ENCODE results near the gene LPAR2. TPM values are rescaled to one million over a fixed set of nuclear protein-coding genes. Genes with fewer than 3 reads are reported as not detected.

LPAR2 gene
- total RNA-seq, 4 donors from 2014 or later: 0.59 to 5.5 (median 3.8) TPM; not detected in 1

GRCh38 chr19:19632661-19633060 is 4.6 kb upstream of the LPAR2 start:
- Histone ChIP-seq H3K9me3 (no peaks in the 10 kb centered on the region), H3K4me1 (peaks cover 0 to 6% of the 10 kb centered on the region in 2 donors), H3K27me3 (peaks cover 0 to 4% of the 10 kb centered on the region in 2 donors), H3K36me3 (no peaks in the 10 kb centered on the region), H3K4me3 (no peak overlapping the region), H3K27ac (no peak overlapping the region)
- TF ChIP-seq CTCF (IDR thresholded peaks at IDR 0.05) (no peak), POLR2A (IDR thresholded peaks at IDR 0.05) (no peak)
- intact Hi-C loops (cut with DNase I; ENCODE audit: low total_unique reads): no loop called here
- DNase-seq: no peak

GRCh38 chr19:19631346-19631745 is 3.3 kb upstream of the LPAR2 start:
- Histone ChIP-seq H3K27ac (no peak overlapping the region), H3K4me1 (peaks cover 0 to 6% of the 10 kb centered on the region in 2 donors), H3K4me3 (no peak overlapping the region), H3K9me3 (no peaks in the 10 kb centered on the region), H3K36me3 (no peaks in the 10 kb centered on the region), H3K27me3 (peaks cover 0 to 4% of the 10 kb centered on the region in 2 donors)
- no peak for DNase-seq
- intact Hi-C loops (cut with DNase I; ENCODE audit: low total_unique reads): no loop called here
- TF ChIP-seq CTCF (IDR thresholded peaks at IDR 0.05): no peak
- no peak for TF ChIP-seq POLR2A (IDR thresholded peaks at IDR 0.05)

- intact Hi-C loops (cut with DNase I; ENCODE audit: low total_unique reads): no loop called here
- TF ChIP-seq CTCF (IDR thresholded peaks at IDR 0.05) (no peak), POLR2A (IDR thresholded peaks at IDR 0.05) (no peak)
- H3K4me3 ChIP-seq: no peak overlapping the region
- H3K4me1 ChIP-seq: peaks cover 0 to 6% of the 10 kb centered on the region in 2 donors
- DNase-seq: no peak
- H3K27me3 ChIP-seq: peaks cover 0 to 4% of the 10 kb centered on the region in 2 donors
- H3K9me3 ChIP-seq: no peaks in the 10 kb centered on the region
- no peaks in the 10 kb centered on the region for H3K36me3 ChIP-seq
- no peak overlapping the region for H3K27ac ChIP-seq
These were observed 2.4 kb upstream of the LPAR2 start for GRCh38 chr19:19630426-19630825.

- Histone ChIP-seq H3K27ac (no peak overlapping the region), H3K9me3 (no peaks in the 10 kb centered on the region), H3K4me1 (peaks cover 0 to 6% of the 10 kb centered on the region in 2 donors), H3K27me3 (peaks cover 0 to 4% of the 10 kb centered on the region in 2 donors), H3K36me3 (no peaks in the 10 kb centered on the region), H3K4me3 (no peak overlapping the region)
- intact Hi-C loops (cut with DNase I; ENCODE audit: low total_unique reads): no loop called here
- DNase-seq: no peak
- TF ChIP-seq POLR2A (IDR thresholded peaks at IDR 0.05) (no peak), CTCF (IDR thresholded peaks at IDR 0.05) (no peak)
These were observed 2.0 kb upstream of the LPAR2 start for GRCh38 chr19:19630062-19630414.

GRCh38 chr19:19628501-19629134 is 598 bp upstream of the LPAR2 start:
- intact Hi-C loops (cut with DNase I; ENCODE audit: low total_unique reads): no loop called here
- Histone ChIP-seq H3K4me1 (peaks cover 0 to 6% of the 10 kb centered on the region in 2 donors), H3K36me3 (no peaks in the 10 kb centered on the region), H3K9me3 (no peaks in the 10 kb centered on the region), H3K27me3 (peaks cover 0 to 4% of the 10 kb centered on the region in 2 donors), H3K4me3 (peak overlapping the region; percentile 2 to 46), H3K27ac (no peak overlapping the region)
- DNase-seq: no peak
- TF ChIP-seq POLR2A (IDR thresholded peaks at IDR 0.05): no peak
- TF ChIP-seq CTCF (IDR thresholded peaks at IDR 0.05): no peak
